ENCODE data around the gene CSF3. TPM values are rescaled to one million over a fixed set of nuclear protein-coding genes. Genes with fewer than 3 reads are reported as not detected.

Gene CSF3
- total and polyA plus RNA-seq, 10 donors = 0.24 to 1.8 (median 1.3) TPM; not detected in 4

- 81 to 94% (median 85%) methylated on average over 2 of the region's 2 CpGs for WGBS, 5 donors
- intact Hi-C loops (cut with DNase I; ENCODE audit: low total_unique reads) = no loop called here
- H3K4me1 ChIP-seq = peaks cover 12 to 68% (median 44%) of the 10 kb centered on the region in 6 donors
Measured at GRCh38 chr17:40025559-40025958, 10.3 kb downstream of the CSF3 start.

GRCh38 chr17:40025991-40026815 lies 11.0 kb downstream of the CSF3 start:
- Histone ChIP-seq H3K27ac (peak overlapping the region in 2 of 8 donors; percentile 22 to 74), H3K4me1 (peaks cover 12 to 62% (median 37%) of the 10 kb centered on the region in 6 donors), H3K9me3 (no peaks in the 10 kb centered on the region), H3K36me3 (peaks cover 0 to 100% (median 81%) of the 10 kb centered on the region in 6 donors), H3K27me3 (replicated peaks in 1 of 7) (no peaks in the 10 kb centered on the region), H3K4me3 (no peak overlapping the region)
- DNase-seq = no peak
- TF ChIP-seq POLR2A (IDR thresholded peaks at IDR 0.05) (no peak), CTCF (IDR thresholded peaks at IDR 0.05 in 8 of 11, conservative IDR thresholded peaks at IDR 0.05 in 3 of 11) (no peak), POLR2AphosphoS5 (IDR thresholded peaks at IDR 0.05) (no peak)
- 76 to 82% (median 80%) methylated on average over 22 of the region's 22 CpGs for WGBS, 5 donors
- intact Hi-C loops (cut with DNase I; ENCODE audit: low total_unique reads) = no loop called here

More at GRCh38 chr17:40025559-40025958, 10.3 kb downstream of the CSF3 start:
- H3K27me3 ChIP-seq (replicated peaks in 1 of 7) = no peaks in the 10 kb centered on the region
- H3K9me3 ChIP-seq = no peaks in the 10 kb centered on the region
- peaks cover 0 to 100% (median 76%) of the 10 kb centered on the region in 6 donors for H3K36me3 ChIP-seq
- DNase-seq = no peak
- peak overlapping the region in 3 of 8 donors; percentile 22 to 74 (median 53) for H3K27ac ChIP-seq
- TF ChIP-seq CTCF (IDR thresholded peaks at IDR 0.05 in 8 of 11, conservative IDR thresholded peaks at IDR 0.05 in 3 of 11) (no peak), POLR2AphosphoS5 (IDR thresholded peaks at IDR 0.05) (no peak), POLR2A (IDR thresholded peaks at IDR 0.05) (no peak)
- H3K4me3 ChIP-seq = no peak overlapping the region

- Histone ChIP-seq H3K27me3 (replicated peaks in 1 of 7) (no peaks in the 10 kb centered on the region), H3K9me3 (no peaks in the 10 kb centered on the region), H3K4me1 (peaks cover 12 to 54% (median 30%) of the 10 kb centered on the region in 6 donors), H3K27ac (no peak overlapping the region), H3K36me3 (peaks cover 0 to 100% (median 81%) of the 10 kb centered on the region in 6 donors), H3K4me3 (no peak overlapping the region)
- TF ChIP-seq POLR2AphosphoS5 (IDR thresholded peaks at IDR 0.05) (peak in 2 of 3 donors; percentile 46 to 59), POLR2A (IDR thresholded peaks at IDR 0.05) (no peak), CTCF (IDR thresholded peaks at IDR 0.05 in 8 of 11, conservative IDR thresholded peaks at IDR 0.05 in 3 of 11) (peak; percentile 79 to 96 (median 91))
- DNase-seq = peak; percentile 92
- intact Hi-C loops (cut with DNase I; ENCODE audit: low total_unique reads) = no loop called here
- WGBS, 5 donors = 28 to 52% (median 45%) methylated on average over 22 to 33 of the region's 33 CpGs
Measured at GRCh38 chr17:40026816-40027613, 11.8 kb downstream of the CSF3 start.
